Neural crest cell (in vitro differentiated cells): ENCODE data around the gene RNF44. TPM values are rescaled to one million over a fixed set of nuclear protein-coding genes. Genes with fewer than 3 reads are reported as not detected.

Source experiments
- DNase-seq: peaks from one replicate; pipeline ENCODE4 v3.0.0; 2021; ENCODE audit warnings: low read depth, mixed read lengths, low spot score
- H3K27ac Mint-ChIP-seq: one replicate; pipeline ENCODE4 v1.8.0; 2021; ENCODE audit warnings: mild to moderate bottlenecking, mixed read lengths; ENCODE audit not compliant: unreplicated experiment
- H3K27me3 Mint-ChIP-seq: 2 replicates; pipeline ENCODE4 v1.8.0; 2021; ENCODE audit warnings: low read depth, mild to moderate bottlenecking, mixed read lengths
- H3K36me3 Mint-ChIP-seq: 2 replicates; pipeline ENCODE4 v1.8.0; 2021; ENCODE audit warnings: low read depth, mild to moderate bottlenecking, mixed read lengths
- H3K4me1 Mint-ChIP-seq: 2 replicates; pipeline ENCODE4 v1.8.0; 2021; ENCODE audit warnings: mixed read lengths
- H3K4me3 Mint-ChIP-seq: one replicate; pipeline ENCODE4 v1.8.0; 2021; ENCODE audit warnings: mild to moderate bottlenecking, mixed read lengths
- H3K9me3 Mint-ChIP-seq: 2 replicates; pipeline ENCODE4 v1.8.0; 2021; ENCODE audit warnings: mixed read lengths
- CTCF ChIP-seq: fragments of 200-600 bp; sonication (generic); conservative IDR thresholded peaks from 2 replicates; pipeline ENCODE4 v1.5.0; 2021; ENCODE audit warnings: antibody characterized with exemption, mild to moderate bottlenecking
- total RNA-seq: library from RNA; stranded (reverse); gene quantifications from 2 replicates; pipeline ENCODE4 v1.2.1, GENCODE V29; 2021

The RNF44 gene
- total RNA-seq, 1 donor from 2014 or later = 93.8 TPM

DNA sequence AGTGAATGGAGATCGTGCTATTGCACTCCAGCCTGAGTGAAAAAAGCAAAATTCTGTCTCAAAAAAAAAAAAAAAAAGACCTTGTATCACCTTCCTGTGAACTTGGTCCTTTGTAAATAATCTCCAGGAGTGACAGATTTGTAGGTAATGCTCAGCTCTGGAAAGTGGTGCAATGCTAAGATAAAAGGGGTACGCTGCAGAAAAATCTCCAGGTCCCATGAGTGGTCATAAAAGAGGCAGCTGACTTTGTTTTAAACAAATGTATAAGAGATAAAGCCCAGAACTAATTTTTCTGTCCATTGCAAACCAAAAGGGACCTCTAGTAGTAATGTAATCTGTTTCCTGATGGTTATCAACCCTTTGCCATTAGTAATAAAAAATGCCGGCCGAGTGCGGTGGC lies 33.7 kb downstream of the RNF44 start:
- H3K27ac Mint-ChIP-seq = no peak overlapping the region
- TF ChIP-seq CTCF = no peak

GRCh38 chr5:176501333-176501732 lies 35.9 kb downstream of the RNF44 start:
- Mint-ChIP-seq H3K4me1 (no peaks in the 10 kb centered on the region), H3K9me3 (no peaks in the 10 kb centered on the region), H3K36me3 (peaks cover 20% of the 10 kb centered on the region), H3K4me3 (no peak overlapping the region), H3K27me3 (no peaks in the 10 kb centered on the region), H3K27ac (no peak overlapping the region)
- DNase-seq = no peak
- no peak for TF ChIP-seq CTCF

More for the DNA sequence above, 33.7 kb downstream of the RNF44 start:
- no peak for DNase-seq
- Mint-ChIP-seq H3K27me3 (no peaks in the 10 kb centered on the region), H3K4me1 (no peaks in the 10 kb centered on the region), H3K9me3 (no peaks in the 10 kb centered on the region), H3K36me3 (peaks cover 26% of the 10 kb centered on the region), H3K4me3 (no peak overlapping the region)

- H3K4me3 Mint-ChIP-seq = no peak overlapping the region
- no peaks in the 10 kb centered on the region for H3K27me3 Mint-ChIP-seq
- DNase-seq = no peak
- H3K4me1 Mint-ChIP-seq = no peaks in the 10 kb centered on the region
- TF ChIP-seq CTCF = no peak
- peaks cover 16% of the 10 kb centered on the region for H3K36me3 Mint-ChIP-seq
- H3K9me3 Mint-ChIP-seq = no peaks in the 10 kb centered on the region
- H3K27ac Mint-ChIP-seq = no peak overlapping the region
These were observed 36.7 kb downstream of the RNF44 start for GRCh38 chr5:176500511-176500910.

GRCh38 chr5:176499273-176499672 lies 37.9 kb downstream of the RNF44 start:
- no peak for DNase-seq
- TF ChIP-seq CTCF = no peak
- Mint-ChIP-seq H3K36me3 (peaks cover 12% of the 10 kb centered on the region), H3K4me3 (no peak overlapping the region), H3K27me3 (no peaks in the 10 kb centered on the region), H3K4me1 (no peaks in the 10 kb centered on the region), H3K27ac (no peak overlapping the region), H3K9me3 (no peaks in the 10 kb centered on the region)

GRCh38 chr5:176497852-176498251 lies 39.4 kb downstream of the RNF44 start:
- H3K9me3 Mint-ChIP-seq = no peaks in the 10 kb centered on the region
- peaks cover 12% of the 10 kb centered on the region for H3K36me3 Mint-ChIP-seq
- DNase-seq = no peak
- H3K4me1 Mint-ChIP-seq = no peaks in the 10 kb centered on the region
- peak overlapping the region; percentile 27 for H3K27ac Mint-ChIP-seq
- no peak for TF ChIP-seq CTCF
- H3K27me3 Mint-ChIP-seq = no peaks in the 10 kb centered on the region
- no peak overlapping the region for H3K4me3 Mint-ChIP-seq

DNA sequence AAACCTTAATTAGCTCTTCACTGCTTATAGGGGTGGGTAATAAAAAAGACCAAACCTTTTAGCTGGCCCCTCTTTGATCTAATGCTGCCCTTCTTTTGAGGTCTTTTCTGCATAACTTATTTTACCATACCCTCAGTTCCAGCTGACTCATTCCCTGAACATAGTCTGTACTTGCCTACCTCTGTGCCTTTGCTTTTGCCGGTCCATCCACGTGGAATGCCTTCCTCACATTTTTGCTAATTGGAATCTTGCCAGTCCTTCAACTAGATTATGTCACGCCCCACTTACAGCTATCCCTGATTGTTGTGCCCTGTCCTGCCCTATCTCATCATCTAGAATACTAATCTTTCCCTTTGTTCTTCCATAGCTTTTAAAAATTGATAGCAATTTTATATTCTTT lies 44.8 kb downstream of the RNF44 start:
- H3K27ac Mint-ChIP-seq = peak overlapping the region; percentile 69
- H3K27me3 Mint-ChIP-seq = no peaks in the 10 kb centered on the region
- DNase-seq = no peak
- TF ChIP-seq CTCF = no peak
- no peak overlapping the region for H3K4me3 Mint-ChIP-seq
- H3K36me3 Mint-ChIP-seq = peaks cover 19% of the 10 kb centered on the region
- H3K4me1 Mint-ChIP-seq = no peaks in the 10 kb centered on the region
- no peaks in the 10 kb centered on the region for H3K9me3 Mint-ChIP-seq
